K562 (cell line): ENCODE results near the gene EGR1. TPM values are rescaled to one million over a fixed set of nuclear protein-coding genes. Genes with fewer than 3 reads are reported as not detected.

Experiments
- ATAC-seq: fragments of 200-7000 bp; cut with Tn5 transposase; 3 replicates; pipeline ENCODE4 v1.9.1; 2020; ENCODE audit warnings: moderate library complexity
- BruUV-seq: library from RNA; stranded (reverse); fragments of 400-500 nt; replicated peaks from 2 replicates; lab custom pipeline; 2021; lab: Mats Ljungman, UMichigan
- CTCF ChIA-PET: fragments of 300-600 bp; formaldehyde crosslinking; extraction: SDS; loops from one replicate; lab custom pipeline; 2021; ENCODE audit warnings: low intra/inter-chr PET ratio; lab: Yijun Ruan, JAX
- POLR2A ChIA-PET: fragments of 300-600, 350-650 bp; sonication (Branson Sonifier 250); formaldehyde crosslinking; extraction: SDS; loops from one replicate; lab custom pipeline; 2021; ENCODE audit warnings: antibody characterized with exemption, inconsistent platforms; lab: Yijun Ruan, JAX
- DNase-seq, 4 experiments: peaks; one replicate each; pipeline versions ENCODE4 v3.0.0 to v3.0.0-alpha.2; 2011 to 2018; ENCODE audit warnings: low spot score in 3 of 4, mixed read lengths in 3 of 4; ENCODE audit errors: extremely low read depth in 1 of 4
- FAIRE-seq: peaks from 2 replicates; lab custom pipeline; 2011; peaks lifted over from hg19 to GRCh38; lab: Jason Lieb, UNC
- H2AFZ ChIP-seq: 2 replicates; pipeline ENCODE4 v1.6.0; 2011; ENCODE audit warnings: low read depth, low read length, control low read depth, inconsistent platforms
- H3K27ac ChIP-seq: fragments of 200-600 bp; 3 replicates; pipeline ENCODE4 v1.8.0; 2011; ENCODE audit warnings: low read depth, mild to moderate bottlenecking, control low read depth, inconsistent platforms, low read length, moderate library complexity, mixed read lengths; ENCODE audit errors: extremely low read depth
- H3K27me3 ChIP-seq, 2 experiments: fragments of 300-600 bp in 1 of 2; 2 replicates in 1 of 2; 3 replicates in 1 of 2; pipeline versions ENCODE4 v1.6.0 to v1.8.0; 2011; ENCODE audit warnings: inconsistent platforms in 2 of 2, low read length in 2 of 2, mild to moderate bottlenecking in 1 of 2, mixed read lengths in 1 of 2, moderate library complexity in 1 of 2; ENCODE audit not compliant: control insufficient read depth in 2 of 2, insufficient read depth in 2 of 2
- H3K36me3 ChIP-seq: fragments of 300-600 bp; 3 replicates; pipeline ENCODE4 v1.8.0; 2011; ENCODE audit warnings: mild to moderate bottlenecking, low read length, inconsistent platforms; ENCODE audit not compliant: control insufficient read depth, insufficient read depth
- H3K4me1 ChIP-seq, 2 experiments: fragments of 200-600 bp in 1 of 2; replicated peaks in 1 of 2; 2 replicates in 1 of 2; 3 replicates in 1 of 2; pipeline versions ENCODE4 v1.5.1 to v1.8.0; 2011; ENCODE audit warnings: inconsistent platforms in 2 of 2, low read length in 2 of 2, mild to moderate bottlenecking in 1 of 2, mixed read lengths in 1 of 2, moderate library complexity in 1 of 2; ENCODE audit not compliant: control insufficient read depth in 2 of 2, insufficient read depth in 2 of 2
- H3K4me2 ChIP-seq: 2 replicates; pipeline ENCODE4 v1.6.1; 2011; ENCODE audit warnings: low read length, control low read depth, inconsistent platforms, mixed read lengths; ENCODE audit not compliant: insufficient read depth
- H3K4me3 ChIP-seq: fragments of 200-600 bp; sonication (generic), shearing (Covaris generic); 2 replicates; pipeline ENCODE4 v1.5.1; 2016; ENCODE audit warnings: control low read depth, inconsistent platforms
- H3K79me2 ChIP-seq: fragments of 200-600 bp; 3 replicates; pipeline ENCODE4 v1.8.0; 2011; ENCODE audit warnings: low read length, inconsistent platforms; ENCODE audit not compliant: control insufficient read depth, insufficient read depth
- H3K9ac ChIP-seq, 2 experiments: 2 replicates each; pipeline versions ENCODE4 v1.6.0 to v1.6.1; 2011; ENCODE audit warnings: low read depth in 2 of 2, low read length in 2 of 2, control low read depth in 1 of 2, inconsistent platforms in 1 of 2, mild to moderate bottlenecking in 1 of 2, mixed read lengths in 1 of 2; ENCODE audit not compliant: insufficient read depth in 1 of 2
- H3K9me1 ChIP-seq: one replicate; pipeline ENCODE4 v1.6.0; 2011; ENCODE audit warnings: inconsistent platforms, mild to moderate bottlenecking, low read length, moderate library complexity; ENCODE audit not compliant: control insufficient read depth, insufficient read depth
- H3K9me3 ChIP-seq: replicated peaks from 2 replicates; pipeline ENCODE4 v1.5.1; 2011; ENCODE audit warnings: low read depth, low read length, inconsistent platforms; ENCODE audit not compliant: control insufficient read depth, insufficient read depth
- H4K20me1 ChIP-seq: replicated peaks from 2 replicates; pipeline ENCODE4 v1.6.1; 2011; ENCODE audit warnings: low read length, inconsistent platforms, mixed read lengths; ENCODE audit not compliant: control insufficient read depth, insufficient read depth
- CBFA2T2 ChIP-seq: fragments of 450-650 bp; conservative IDR thresholded peaks from 2 replicates; pipeline ENCODE4 v1.6.1; 2017; ENCODE audit warnings: mild to moderate bottlenecking
- HNRNPUL1 ChIP-seq: fragments of 200-400 bp; formaldehyde crosslinking; IDR thresholded peaks from 2 replicates; pipeline ENCODE4 v1.6.1; 2017; ENCODE audit warnings: low read length
- MYC ChIP-seq, 2 experiments: fragments of 250-450 bp in 1 of 2; sonication (Bioruptor Pico) in 1 of 2; IDR thresholded peaks; 2 replicates each; pipeline versions ENCODE4 v1.5.1 to v1.6.1; 2012 to 2021; ENCODE audit warnings: low read depth in 2 of 2, borderline replicate concordance in 1 of 2, improper control_type of control experiment in 1 of 2, low read length in 1 of 2, mild to moderate bottlenecking in 1 of 2, moderate library complexity in 1 of 2
- PYGO2 ChIP-seq: fragments of 450-650 bp; IDR thresholded peaks from 2 replicates; pipeline ENCODE4 v1.6.1; 2016; ENCODE audit warnings: mild to moderate bottlenecking, missing genetic modification characterization, moderate library complexity, missing compliant biosample characterization
- SRF ChIP-seq, 2 experiments: fragments of 250-450, 450-650 bp in 1 of 2; sonication (Bioruptor Pico) in 1 of 2; sonication (generic) in 1 of 2; formaldehyde crosslinking; IDR thresholded peaks; 2 replicates each; pipeline versions ENCODE4 v1.5.0 to v1.5.1; 2020 to 2022; ENCODE audit warnings: mild to moderate bottlenecking in 1 of 2, missing genetic modification reagents in 1 of 2
- ZNF121 ChIP-seq: sonication (generic); formaldehyde crosslinking; conservative IDR thresholded peaks from 2 replicates; pipeline ENCODE4 v1.8.0; 2022; ENCODE audit warnings: missing genetic modification reagents
- WGBS: fragments of 100-300 bp; shearing (Covaris generic); methylation state at CpG from one replicate; pipeline ENCODE4 v1.1.6; 2016; ENCODE audit warnings: low coverage, mixed read lengths; ENCODE audit not compliant: insufficient coverage; ENCODE audit errors: missing lambda C conversion rate; 5-methylcytosine and 5-hydroxymethylcytosine counted together
- in situ Hi-C: fragments of 300-500 bp; cut with MboI; formaldehyde crosslinking; loops from 4 replicates; pipeline ENCODE4 v1.15.0; 2018; ENCODE audit warnings: inconsistent platforms, mixed read lengths
- intact Hi-C: fragments of 100-400 bp; cut with micrococcal nuclease; formaldehyde crosslinking; loops from 2 replicates; pipeline ENCODE4 v1.14.2; 2022
- polyA plus RNA-seq, 8 experiments: library from polyadenylated mRNA; depleted of rRNA in 4 of 8; stranded (reverse) in 5 of 8; unstranded in 3 of 8; fragments of >200 nt; fragmentation: Nextera tagmentation in 2 of 8; fragmentation: Illumina TruSeq in 1 of 8; extraction: Ambion mirVana in 2 of 8; extraction: Trizol in 1 of 8; gene quantifications; 2 replicates each; pipeline versions ENCODE4 v1.2.1 to v1.2.3, GENCODE V29; 2011 to 2014; ENCODE audit warnings: inconsistent platforms in 1 of 8, missing spikeins in 1 of 8
- total RNA-seq, 7 experiments: library from RNA; depleted of rRNA in 6 of 7; stranded (reverse); fragments of >200 nt in 6 of 7; fragmentation: Illumina TruSeq in 2 of 7; extraction: Trizol in 2 of 7; gene quantifications; 2 replicates each; pipeline versions ENCODE4 v1.2.1 to v1.2.3, GENCODE V29; 2011 to 2021; ENCODE audit warnings: low replicate concordance in 1 of 7
- TF ChIP-seq, protein P1 (sequence below): fragments of 250-450 bp; sonication (Bioruptor Pico); IDR thresholded peaks from 2 replicates; pipeline ENCODE4 v1.8.0; 2022; ENCODE audit warnings: moderate library complexity, mild to moderate bottlenecking, inconsistent platforms
- TF ChIP-seq, protein P2 (sequence below): fragments of 250-450 bp; sonication (Bioruptor Pico); IDR thresholded peaks from 2 replicates; pipeline ENCODE4 v1.8.0; 2022; ENCODE audit warnings: moderate library complexity, mild to moderate bottlenecking, inconsistent platforms
- TF ChIP-seq, protein P3 (sequence below): sonication (generic); formaldehyde crosslinking; IDR thresholded peaks from 2 replicates; pipeline ENCODE4 v1.8.0; 2023; ENCODE audit warnings: mild to moderate bottlenecking, missing genetic modification reagents
- TF ChIP-seq, protein P4 (sequence below), 2 experiments: fragments of 150-350 bp in 1 of 2; IDR thresholded peaks; 2 replicates each; pipeline ENCODE4 v1.6.1; 2012 to 2016; ENCODE audit warnings: low read depth in 2 of 2, low read length in 2 of 2, mild to moderate bottlenecking in 1 of 2, moderate library complexity in 1 of 2

The EGR1 gene
- total and polyA plus RNA-seq, 9 of the 15 experiments (the other 6 are each of a cell fraction or from before 2014, with no cell fraction given) = 1.3 to 132 (median 21.5) TPM

DNA sequence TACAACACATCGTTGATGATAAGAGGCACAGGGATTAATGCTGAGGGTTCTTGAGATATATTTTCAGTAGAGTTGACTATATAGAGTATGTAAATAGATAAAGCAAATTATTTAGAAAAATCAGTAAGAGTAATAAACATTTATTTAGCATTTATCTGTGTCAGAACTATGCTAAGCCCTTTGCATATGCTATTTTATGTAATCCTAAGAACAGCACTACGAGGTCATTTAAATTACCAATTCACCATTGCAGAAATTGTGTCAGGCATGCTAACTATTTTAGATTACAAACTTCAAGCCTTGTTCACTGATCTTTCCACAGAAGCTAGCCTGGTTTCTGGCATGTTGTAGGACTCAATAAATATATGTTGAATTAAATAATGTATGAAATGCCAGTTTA lies 46.8 kb upstream of the EGR1 start:
- H3K4me1 ChIP-seq = no peaks in the 10 kb centered on the region
- H4K20me1 ChIP-seq = no peaks in the 10 kb centered on the region
- no TSS peak for BruUV-seq
- H3K9me1 ChIP-seq = no peaks in the 10 kb centered on the region
- no peak overlapping the region for H2AFZ ChIP-seq
- no peak overlapping the region for H3K4me2 ChIP-seq
- 91% methylated on average over 2 of the region's 2 CpGs for WGBS
- intact Hi-C loops = no loop called here
- FAIRE-seq = no peak
- ChIA-PET POLR2A (no interaction called here), CTCF (no interaction called here)
- H3K27ac ChIP-seq = no peak overlapping the region
- H3K36me3 ChIP-seq = peaks cover 88% of the 10 kb centered on the region
- no peak for DNase-seq
- H3K9me3 ChIP-seq = no peaks in the 10 kb centered on the region
- in situ Hi-C loops = loop anchor here (25.0 kb wide), 1 partner anchor 231 kb away; the partner anchor contains the start of genes BRD8 and KIF20A
- no peaks in the 10 kb centered on the region for H3K27me3 ChIP-seq
- no peak overlapping the region for H3K9ac ChIP-seq
- no peak for ATAC-seq
- no peaks in the 10 kb centered on the region for H3K79me2 ChIP-seq
- no peak overlapping the region for H3K4me3 ChIP-seq
- TF ChIP-seq, protein P1, sequence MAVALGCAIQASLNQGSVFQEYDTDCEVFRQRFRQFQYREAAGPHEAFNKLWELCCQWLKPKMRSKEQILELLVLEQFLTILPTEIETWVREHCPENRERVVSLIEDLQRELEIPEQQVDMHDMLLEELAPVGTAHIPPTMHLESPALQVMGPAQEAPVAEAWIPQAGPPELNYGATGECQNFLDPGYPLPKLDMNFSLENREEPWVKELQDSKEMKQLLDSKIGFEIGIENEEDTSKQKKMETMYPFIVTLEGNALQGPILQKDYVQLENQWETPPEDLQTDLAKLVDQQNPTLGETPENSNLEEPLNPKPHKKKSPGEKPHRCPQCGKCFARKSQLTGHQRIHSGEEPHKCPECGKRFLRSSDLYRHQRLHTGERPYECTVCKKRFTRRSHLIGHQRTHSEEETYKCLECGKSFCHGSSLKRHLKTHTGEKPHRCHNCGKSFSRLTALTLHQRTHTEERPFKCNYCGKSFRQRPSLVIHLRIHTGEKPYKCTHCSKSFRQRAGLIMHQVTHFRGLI (CRISPR knock-in tag) = no peak
- TF ChIP-seq CBFA2T2 (no peak), HNRNPUL1 (no peak), ZNF121 (CRISPR knock-in tag) (no peak), MYC (IDR thresholded peaks at IDR 0.05; ENCODE audit: low read depth, low read length) (no peak), MYC (CRISPR knock-in tag; IDR thresholded peaks at IDR 0.05; ENCODE audit: borderline replicate concordance, low read depth) (no peak), SRF (CRISPR knock-in tag; IDR thresholded peaks at IDR 0.05) (no peak), PYGO2 (tag) (no peak)
- TF ChIP-seq, protein P2, sequence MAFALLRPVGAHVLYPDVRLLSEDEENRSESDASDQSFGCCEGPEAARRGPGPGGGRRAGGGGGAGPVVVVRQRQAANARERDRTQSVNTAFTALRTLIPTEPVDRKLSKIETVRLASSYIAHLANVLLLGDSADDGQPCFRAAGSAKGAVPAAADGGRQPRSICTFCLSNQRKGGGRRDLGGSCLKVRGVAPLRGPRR (CRISPR knock-in tag) = no peak
- TF ChIP-seq, protein P3, sequence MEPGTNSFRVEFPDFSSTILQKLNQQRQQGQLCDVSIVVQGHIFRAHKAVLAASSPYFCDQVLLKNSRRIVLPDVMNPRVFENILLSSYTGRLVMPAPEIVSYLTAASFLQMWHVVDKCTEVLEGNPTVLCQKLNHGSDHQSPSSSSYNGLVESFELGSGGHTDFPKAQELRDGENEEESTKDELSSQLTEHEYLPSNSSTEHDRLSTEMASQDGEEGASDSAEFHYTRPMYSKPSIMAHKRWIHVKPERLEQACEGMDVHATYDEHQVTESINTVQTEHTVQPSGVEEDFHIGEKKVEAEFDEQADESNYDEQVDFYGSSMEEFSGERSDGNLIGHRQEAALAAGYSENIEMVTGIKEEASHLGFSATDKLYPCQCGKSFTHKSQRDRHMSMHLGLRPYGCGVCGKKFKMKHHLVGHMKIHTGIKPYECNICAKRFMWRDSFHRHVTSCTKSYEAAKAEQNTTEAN = no peak
- TF ChIP-seq, protein P4, sequence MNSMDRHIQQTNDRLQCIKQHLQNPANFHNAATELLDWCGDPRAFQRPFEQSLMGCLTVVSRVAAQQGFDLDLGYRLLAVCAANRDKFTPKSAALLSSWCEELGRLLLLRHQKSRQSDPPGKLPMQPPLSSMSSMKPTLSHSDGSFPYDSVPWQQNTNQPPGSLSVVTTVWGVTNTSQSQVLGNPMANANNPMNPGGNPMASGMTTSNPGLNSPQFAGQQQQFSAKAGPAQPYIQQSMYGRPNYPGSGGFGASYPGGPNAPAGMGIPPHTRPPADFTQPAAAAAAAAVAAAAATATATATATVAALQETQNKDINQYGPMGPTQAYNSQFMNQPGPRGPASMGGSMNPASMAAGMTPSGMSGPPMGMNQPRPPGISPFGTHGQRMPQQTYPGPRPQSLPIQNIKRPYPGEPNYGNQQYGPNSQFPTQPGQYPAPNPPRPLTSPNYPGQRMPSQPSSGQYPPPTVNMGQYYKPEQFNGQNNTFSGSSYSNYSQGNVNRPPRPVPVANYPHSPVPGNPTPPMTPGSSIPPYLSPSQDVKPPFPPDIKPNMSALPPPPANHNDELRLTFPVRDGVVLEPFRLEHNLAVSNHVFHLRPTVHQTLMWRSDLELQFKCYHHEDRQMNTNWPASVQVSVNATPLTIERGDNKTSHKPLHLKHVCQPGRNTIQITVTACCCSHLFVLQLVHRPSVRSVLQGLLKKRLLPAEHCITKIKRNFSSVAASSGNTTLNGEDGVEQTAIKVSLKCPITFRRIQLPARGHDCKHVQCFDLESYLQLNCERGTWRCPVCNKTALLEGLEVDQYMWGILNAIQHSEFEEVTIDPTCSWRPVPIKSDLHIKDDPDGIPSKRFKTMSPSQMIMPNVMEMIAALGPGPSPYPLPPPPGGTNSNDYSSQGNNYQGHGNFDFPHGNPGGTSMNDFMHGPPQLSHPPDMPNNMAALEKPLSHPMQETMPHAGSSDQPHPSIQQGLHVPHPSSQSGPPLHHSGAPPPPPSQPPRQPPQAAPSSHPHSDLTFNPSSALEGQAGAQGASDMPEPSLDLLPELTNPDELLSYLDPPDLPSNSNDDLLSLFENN (IDR thresholded peaks at IDR 0.05; ENCODE audit: low read depth in 2 of 2, low read length in 2 of 2) = no peak
